HEK293 (cell line): ENCODE results near the gene HEXIM1.

Source experiments
- CTCF ChIA-PET: fragments of 350-600 bp; formaldehyde crosslinking; extraction: SDS; loops from one replicate; lab custom pipeline; 2021; ENCODE audit warnings: antibody characterized with exemption; lab: Yijun Ruan, JAX
- POLR2A ChIA-PET: fragments of 300-600 bp; formaldehyde crosslinking; extraction: SDS; loops from one replicate; lab custom pipeline; 2020; ENCODE audit warnings: antibody characterized with exemption, inconsistent platforms; lab: Yijun Ruan, JAX
- H3K27ac ChIP-seq: fragments of 200-500 bp; sonication (Bioruptor generic); 2 replicates; pipeline ENCODE4 v1.5.1; 2014; ENCODE audit warnings: low read depth, low read length, control low read depth, inconsistent platforms; ENCODE audit errors: extremely low read depth
- H3K36me3 ChIP-seq, 2 experiments: fragments of 200-500 bp in 1 of 2; sonication (Bioruptor generic) in 1 of 2; 1 replicate in 1 of 2; 2 replicates in 1 of 2; pipeline ENCODE4 v1.5.1; 2014 to 2017; ENCODE audit warnings: inconsistent platforms in 2 of 2, low read length in 2 of 2; ENCODE audit not compliant: control insufficient read depth in 2 of 2, insufficient read depth in 1 of 2
- H3K4me1 ChIP-seq: fragments of 200-500 bp; sonication (Bioruptor generic); 2 replicates; pipeline ENCODE4 v1.5.1; 2014; ENCODE audit warnings: mild to moderate bottlenecking, low read length, inconsistent platforms; ENCODE audit not compliant: control insufficient read depth, insufficient read depth
- H3K4me3 ChIP-seq: 2 replicates; pipeline ENCODE4 v1.5.1; 2011; ENCODE audit warnings: low read depth, mild to moderate bottlenecking, control low read depth, low read length, moderate library complexity
- H3K9me3 ChIP-seq: fragments of 200-500 bp; sonication (Bioruptor generic); 2 replicates; pipeline ENCODE4 v1.5.1; 2014; ENCODE audit warnings: low read depth, low read length, inconsistent platforms; ENCODE audit not compliant: control insufficient read depth, insufficient read depth
- BCL11B ChIP-seq: fragments of 450-650 bp; formaldehyde crosslinking; IDR thresholded peaks from 2 replicates; pipeline ENCODE4 v1.5.1; 2016; ENCODE audit warnings: low read depth, missing biosample characterization, missing genetic modification characterization
- EGR2 ChIP-seq: fragments of 450-650 bp; formaldehyde crosslinking; IDR thresholded peaks from 2 replicates; pipeline ENCODE4 v1.5.1; 2016; ENCODE audit warnings: low read depth, missing biosample characterization, missing genetic modification characterization
- IKZF3 ChIP-seq: fragments of 450-650 bp; IDR thresholded peaks from 2 replicates; pipeline ENCODE4 v1.5.0; 2018; ENCODE audit warnings: missing biosample characterization, mild to moderate bottlenecking, missing genetic modification characterization, moderate library complexity
- KLF1 ChIP-seq: fragments of 450-650 bp; formaldehyde crosslinking; IDR thresholded peaks from 2 replicates; pipeline ENCODE4 v1.5.1; 2016; ENCODE audit warnings: missing biosample characterization, missing genetic modification characterization
- SP3 ChIP-seq: fragments of 450-650 bp; formaldehyde crosslinking; IDR thresholded peaks from 2 replicates; pipeline ENCODE4 v1.5.1; 2016; ENCODE audit warnings: missing biosample characterization, missing genetic modification characterization
- ZBTB1 ChIP-seq: fragments of 450-650 bp; formaldehyde crosslinking; IDR thresholded peaks from 2 replicates; pipeline ENCODE4 v1.5.1; 2016; ENCODE audit warnings: missing biosample characterization, missing genetic modification characterization
- ZFHX2 ChIP-seq: fragments of 450-650 bp; formaldehyde crosslinking; conservative IDR thresholded peaks from 2 replicates; pipeline ENCODE4 v1.5.1; 2016; ENCODE audit warnings: missing biosample characterization, missing genetic modification characterization
- ZIC2 ChIP-seq: fragments of 450-650 bp; formaldehyde crosslinking; IDR thresholded peaks from 2 replicates; pipeline ENCODE4 v1.5.1; 2016; ENCODE audit warnings: missing biosample characterization, missing genetic modification characterization
- ZNF18 ChIP-seq: fragments of 450-650 bp; formaldehyde crosslinking; IDR thresholded peaks from 2 replicates; pipeline ENCODE4 v1.5.1; 2016; ENCODE audit warnings: missing biosample characterization, missing genetic modification characterization
- ZNF19 ChIP-seq: fragments of 450-650 bp; formaldehyde crosslinking; IDR thresholded peaks from 2 replicates; pipeline ENCODE4; 2016; ENCODE audit warnings: missing biosample characterization, missing genetic modification characterization, low read depth
- ZNF341 ChIP-seq: fragments of 450-650 bp; formaldehyde crosslinking; IDR thresholded peaks from 2 replicates; pipeline ENCODE4; 2016; ENCODE audit warnings: low read depth, missing biosample characterization, missing genetic modification characterization
- ZNF76 ChIP-seq: fragments of 450-650 bp; formaldehyde crosslinking; IDR thresholded peaks from 2 replicates; pipeline ENCODE4; 2016; ENCODE audit warnings: low read depth, missing biosample characterization, missing genetic modification characterization, borderline replicate concordance
- TF ChIP-seq, protein P1 (sequence below): fragments of 450-650 bp; formaldehyde crosslinking; IDR thresholded peaks from 2 replicates; pipeline ENCODE4 v1.5.1; 2016; ENCODE audit warnings: missing biosample characterization, missing genetic modification characterization
- TF ChIP-seq, protein P2 (sequence below): fragments of 450-650 bp; formaldehyde crosslinking; IDR thresholded peaks from 2 replicates; pipeline ENCODE4 v1.5.1; 2017; ENCODE audit warnings: missing biosample characterization, missing genetic modification characterization
- TF ChIP-seq, protein P3 (sequence below): fragments of 450-650 bp; formaldehyde crosslinking; IDR thresholded peaks from 2 replicates; pipeline ENCODE4 v1.5.1; 2017; ENCODE audit warnings: missing biosample characterization, missing genetic modification characterization
- TF ChIP-seq, protein P4 (sequence below): fragments of 450-650 bp; formaldehyde crosslinking; IDR thresholded peaks from 2 replicates; pipeline ENCODE4 v1.5.1; 2017; ENCODE audit warnings: missing biosample characterization, missing genetic modification characterization

HEXIM1 gene

GRCh38 chr17:45137561-45138305 lies 10.5 kb upstream of the HEXIM1 start:
- peaks cover 0 to 22% of the 10 kb centered on the region in 2 experiments; a peak in 1 of 3 replicates for H3K36me3 ChIP-seq
- ChIA-PET POLR2A (interaction anchor here (0.6 to 7.8 kb wide), 3 partner anchors 12 to 83 kb away, joined by 4 to 192 read pairs (median 21); partner anchors contain the start of genes HEXIM1 and HEXIM2), CTCF (interaction anchor here (3.1 to 10.1 kb wide), 3 partner anchors 13 to 60 kb away, joined by 36 to 301 read pairs (median 209); partner anchors contain the start of gene HEXIM1)

DNA sequence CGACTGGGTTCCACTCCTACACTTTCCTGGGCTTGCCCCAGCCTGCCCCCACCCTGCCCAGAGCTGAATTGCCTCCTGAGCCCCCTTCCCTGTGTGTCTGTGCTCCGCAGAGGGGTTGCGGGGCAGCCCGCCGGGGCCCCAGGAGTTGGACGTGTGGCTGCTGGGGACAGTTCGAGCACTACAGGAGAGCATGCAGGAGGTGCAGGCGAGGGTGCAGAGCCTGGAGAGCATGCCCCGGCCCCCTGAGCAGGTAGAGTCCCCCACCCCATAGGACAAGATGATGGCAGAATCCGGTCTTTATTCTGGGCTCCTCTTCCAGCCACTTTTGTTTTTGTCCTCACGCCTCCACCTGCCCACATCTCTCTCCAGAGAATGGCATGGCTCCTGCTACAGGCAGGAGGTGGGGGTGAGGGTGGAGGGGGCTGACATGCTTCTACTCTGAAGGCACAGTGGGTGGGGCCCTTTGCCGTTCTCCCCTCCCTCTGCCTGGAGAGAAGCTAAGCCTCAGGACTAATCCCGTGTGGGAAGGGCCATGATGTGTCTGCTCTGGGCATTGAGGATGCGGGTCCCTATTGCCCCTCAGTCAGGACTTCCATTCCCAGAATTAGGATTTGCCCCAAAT lies 9.3 kb upstream of the HEXIM1 start:
- peaks cover 0 to 22% of the 10 kb centered on the region in 2 experiments; a peak in 1 of 3 replicates for H3K36me3 ChIP-seq
- ChIA-PET POLR2A (interaction anchor here (7.8 kb wide), 1 partner anchor 10 kb away, joined by 192 read pairs; the partner anchor contains the start of gene HEXIM1), CTCF (interaction anchor here (7.8 to 10.1 kb wide), 2 partner anchors 13 to 59 kb away, joined by 209 to 301 read pairs; partner anchors contain the start of gene HEXIM1)
- H3K4me1 ChIP-seq, result peaks cover 7% of the 10 kb centered on the region; the same call in 1 of the 2 replicates
- H3K4me3 ChIP-seq, result no peak overlapping the region
- no peaks in the 10 kb centered on the region for H3K9me3 ChIP-seq
- no peak overlapping the region for H3K27ac ChIP-seq
- TF ChIP-seq, protein P1, sequence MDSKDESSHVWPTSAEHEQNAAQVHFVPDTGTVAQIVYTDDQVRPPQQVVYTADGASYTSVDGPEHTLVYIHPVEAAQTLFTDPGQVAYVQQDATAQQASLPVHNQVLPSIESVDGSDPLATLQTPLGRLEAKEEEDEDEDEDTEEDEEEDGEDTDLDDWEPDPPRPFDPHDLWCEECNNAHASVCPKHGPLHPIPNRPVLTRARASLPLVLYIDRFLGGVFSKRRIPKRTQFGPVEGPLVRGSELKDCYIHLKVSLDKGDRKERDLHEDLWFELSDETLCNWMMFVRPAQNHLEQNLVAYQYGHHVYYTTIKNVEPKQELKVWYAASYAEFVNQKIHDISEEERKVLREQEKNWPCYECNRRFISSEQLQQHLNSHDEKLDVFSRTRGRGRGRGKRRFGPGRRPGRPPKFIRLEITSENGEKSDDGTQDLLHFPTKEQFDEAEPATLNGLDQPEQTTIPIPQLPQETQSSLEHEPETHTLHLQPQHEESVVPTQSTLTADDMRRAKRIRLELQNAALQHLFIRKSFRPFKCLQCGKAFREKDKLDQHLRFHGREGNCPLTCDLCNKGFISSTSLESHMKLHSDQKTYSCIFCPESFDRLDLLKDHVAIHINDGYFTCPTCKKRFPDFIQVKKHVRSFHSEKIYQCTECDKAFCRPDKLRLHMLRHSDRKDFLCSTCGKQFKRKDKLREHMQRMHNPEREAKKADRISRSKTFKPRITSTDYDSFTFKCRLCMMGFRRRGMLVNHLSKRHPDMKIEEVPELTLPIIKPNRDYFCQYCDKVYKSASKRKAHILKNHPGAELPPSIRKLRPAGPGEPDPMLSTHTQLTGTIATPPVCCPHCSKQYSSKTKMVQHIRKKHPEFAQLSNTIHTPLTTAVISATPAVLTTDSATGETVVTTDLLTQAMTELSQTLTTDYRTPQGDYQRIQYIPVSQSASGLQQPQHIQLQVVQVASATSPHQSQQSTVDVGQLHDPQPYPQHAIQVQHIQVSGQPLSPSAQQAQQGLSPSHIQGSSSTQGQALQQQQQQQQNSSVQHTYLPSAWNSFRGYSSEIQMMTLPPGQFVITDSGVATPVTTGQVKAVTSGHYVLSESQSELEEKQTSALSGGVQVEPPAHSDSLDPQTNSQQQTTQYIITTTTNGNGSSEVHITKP, result peak; percentile 78
- TF ChIP-seq IKZF3, result 0 out of 2 replicates have a peak, but pooled peaks have one; percentile 11
- TF ChIP-seq KLF1 (tag by site-specific recombination), result peak; percentile 49; the same call in 1 of the 2 replicates
- TF ChIP-seq ZBTB1 (tag by site-specific recombination), result no peak
- TF ChIP-seq EGR2 (tag by site-specific recombination), result peak; percentile 89
- TF ChIP-seq, protein P2, sequence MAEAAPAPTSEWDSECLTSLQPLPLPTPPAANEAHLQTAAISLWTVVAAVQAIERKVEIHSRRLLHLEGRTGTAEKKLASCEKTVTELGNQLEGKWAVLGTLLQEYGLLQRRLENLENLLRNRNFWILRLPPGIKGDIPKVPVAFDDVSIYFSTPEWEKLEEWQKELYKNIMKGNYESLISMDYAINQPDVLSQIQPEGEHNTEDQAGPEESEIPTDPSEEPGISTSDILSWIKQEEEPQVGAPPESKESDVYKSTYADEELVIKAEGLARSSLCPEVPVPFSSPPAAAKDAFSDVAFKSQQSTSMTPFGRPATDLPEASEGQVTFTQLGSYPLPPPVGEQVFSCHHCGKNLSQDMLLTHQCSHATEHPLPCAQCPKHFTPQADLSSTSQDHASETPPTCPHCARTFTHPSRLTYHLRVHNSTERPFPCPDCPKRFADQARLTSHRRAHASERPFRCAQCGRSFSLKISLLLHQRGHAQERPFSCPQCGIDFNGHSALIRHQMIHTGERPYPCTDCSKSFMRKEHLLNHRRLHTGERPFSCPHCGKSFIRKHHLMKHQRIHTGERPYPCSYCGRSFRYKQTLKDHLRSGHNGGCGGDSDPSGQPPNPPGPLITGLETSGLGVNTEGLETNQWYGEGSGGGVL (tag by site-specific recombination), result peak; percentile 27; the same call in 1 of the 2 replicates
- peak; percentile 34 for TF ChIP-seq ZNF341 (tag by site-specific recombination)

More at GRCh38 chr17:45137561-45138305, 10.5 kb upstream of the HEXIM1 start:
- Histone ChIP-seq H3K9me3 (no peaks in the 10 kb centered on the region), H3K4me3 (no peak overlapping the region), H3K4me1 (peaks cover 7% of the 10 kb centered on the region; the same call in 1 of the 2 replicates), H3K27ac (no peak overlapping the region)
- TF ChIP-seq ZNF18 (tag by site-specific recombination), result no peak
- no peak for TF ChIP-seq ZNF76 (tag by site-specific recombination)
- TF ChIP-seq, protein P3, sequence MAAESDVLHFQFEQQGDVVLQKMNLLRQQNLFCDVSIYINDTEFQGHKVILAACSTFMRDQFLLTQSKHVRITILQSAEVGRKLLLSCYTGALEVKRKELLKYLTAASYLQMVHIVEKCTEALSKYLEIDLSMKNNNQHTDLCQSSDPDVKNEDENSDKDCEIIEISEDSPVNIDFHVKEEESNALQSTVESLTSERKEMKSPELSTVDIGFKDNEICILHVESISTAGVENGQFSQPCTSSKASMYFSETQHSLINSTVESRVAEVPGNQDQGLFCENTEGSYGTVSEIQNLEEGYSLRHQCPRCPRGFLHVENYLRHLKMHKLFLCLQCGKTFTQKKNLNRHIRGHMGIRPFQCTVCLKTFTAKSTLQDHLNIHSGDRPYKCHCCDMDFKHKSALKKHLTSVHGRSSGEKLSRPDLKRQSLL, result no peak
- TF ChIP-seq ZFHX2 (tag by site-specific recombination), result 0 out of 2 replicates have a peak, but pooled peaks have one; percentile 16
- TF ChIP-seq BCL11B, result no peak
- TF ChIP-seq, protein P4, sequence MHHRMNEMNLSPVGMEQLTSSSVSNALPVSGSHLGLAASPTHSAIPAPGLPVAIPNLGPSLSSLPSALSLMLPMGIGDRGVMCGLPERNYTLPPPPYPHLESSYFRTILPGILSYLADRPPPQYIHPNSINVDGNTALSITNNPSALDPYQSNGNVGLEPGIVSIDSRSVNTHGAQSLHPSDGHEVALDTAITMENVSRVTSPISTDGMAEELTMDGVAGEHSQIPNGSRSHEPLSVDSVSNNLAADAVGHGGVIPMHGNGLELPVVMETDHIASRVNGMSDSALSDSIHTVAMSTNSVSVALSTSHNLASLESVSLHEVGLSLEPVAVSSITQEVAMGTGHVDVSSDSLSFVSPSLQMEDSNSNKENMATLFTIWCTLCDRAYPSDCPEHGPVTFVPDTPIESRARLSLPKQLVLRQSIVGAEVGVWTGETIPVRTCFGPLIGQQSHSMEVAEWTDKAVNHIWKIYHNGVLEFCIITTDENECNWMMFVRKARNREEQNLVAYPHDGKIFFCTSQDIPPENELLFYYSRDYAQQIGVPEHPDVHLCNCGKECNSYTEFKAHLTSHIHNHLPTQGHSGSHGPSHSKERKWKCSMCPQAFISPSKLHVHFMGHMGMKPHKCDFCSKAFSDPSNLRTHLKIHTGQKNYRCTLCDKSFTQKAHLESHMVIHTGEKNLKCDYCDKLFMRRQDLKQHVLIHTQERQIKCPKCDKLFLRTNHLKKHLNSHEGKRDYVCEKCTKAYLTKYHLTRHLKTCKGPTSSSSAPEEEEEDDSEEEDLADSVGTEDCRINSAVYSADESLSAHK (tag by site-specific recombination), result no peak
- TF ChIP-seq, protein P2 (tag by site-specific recombination), result 0 out of 2 replicates have a peak, but pooled peaks have one; percentile 35
- TF ChIP-seq ZIC2 (tag by site-specific recombination), result peak; percentile 54
- no peak for TF ChIP-seq ZBTB1 (tag by site-specific recombination)
- no peak for TF ChIP-seq ZNF19 (tag by site-specific recombination)
- no peak for TF ChIP-seq SP3 (tag by site-specific recombination)
